GM12801 (cell line): ENCODE data around the gene NSMCE4A.

ENCODE experiments used
- TF ChIP-seq, protein P1 (sequence below): IDR thresholded peaks from one replicate; pipeline ENCODE4 v1.5.1; 2011; ENCODE audit warnings: control low read depth; ENCODE audit not compliant: insufficient read length; ENCODE audit errors: extremely low read depth

The NSMCE4A gene

GRCh38 chr10:121959671-121960070 is 15.3 kb downstream of the NSMCE4A start:
- TF ChIP-seq, protein P1, sequence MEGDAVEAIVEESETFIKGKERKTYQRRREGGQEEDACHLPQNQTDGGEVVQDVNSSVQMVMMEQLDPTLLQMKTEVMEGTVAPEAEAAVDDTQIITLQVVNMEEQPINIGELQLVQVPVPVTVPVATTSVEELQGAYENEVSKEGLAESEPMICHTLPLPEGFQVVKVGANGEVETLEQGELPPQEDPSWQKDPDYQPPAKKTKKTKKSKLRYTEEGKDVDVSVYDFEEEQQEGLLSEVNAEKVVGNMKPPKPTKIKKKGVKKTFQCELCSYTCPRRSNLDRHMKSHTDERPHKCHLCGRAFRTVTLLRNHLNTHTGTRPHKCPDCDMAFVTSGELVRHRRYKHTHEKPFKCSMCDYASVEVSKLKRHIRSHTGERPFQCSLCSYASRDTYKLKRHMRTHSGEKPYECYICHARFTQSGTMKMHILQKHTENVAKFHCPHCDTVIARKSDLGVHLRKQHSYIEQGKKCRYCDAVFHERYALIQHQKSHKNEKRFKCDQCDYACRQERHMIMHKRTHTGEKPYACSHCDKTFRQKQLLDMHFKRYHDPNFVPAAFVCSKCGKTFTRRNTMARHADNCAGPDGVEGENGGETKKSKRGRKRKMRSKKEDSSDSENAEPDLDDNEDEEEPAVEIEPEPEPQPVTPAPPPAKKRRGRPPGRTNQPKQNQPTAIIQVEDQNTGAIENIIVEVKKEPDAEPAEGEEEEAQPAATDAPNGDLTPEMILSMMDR, result no peak

DNA sequence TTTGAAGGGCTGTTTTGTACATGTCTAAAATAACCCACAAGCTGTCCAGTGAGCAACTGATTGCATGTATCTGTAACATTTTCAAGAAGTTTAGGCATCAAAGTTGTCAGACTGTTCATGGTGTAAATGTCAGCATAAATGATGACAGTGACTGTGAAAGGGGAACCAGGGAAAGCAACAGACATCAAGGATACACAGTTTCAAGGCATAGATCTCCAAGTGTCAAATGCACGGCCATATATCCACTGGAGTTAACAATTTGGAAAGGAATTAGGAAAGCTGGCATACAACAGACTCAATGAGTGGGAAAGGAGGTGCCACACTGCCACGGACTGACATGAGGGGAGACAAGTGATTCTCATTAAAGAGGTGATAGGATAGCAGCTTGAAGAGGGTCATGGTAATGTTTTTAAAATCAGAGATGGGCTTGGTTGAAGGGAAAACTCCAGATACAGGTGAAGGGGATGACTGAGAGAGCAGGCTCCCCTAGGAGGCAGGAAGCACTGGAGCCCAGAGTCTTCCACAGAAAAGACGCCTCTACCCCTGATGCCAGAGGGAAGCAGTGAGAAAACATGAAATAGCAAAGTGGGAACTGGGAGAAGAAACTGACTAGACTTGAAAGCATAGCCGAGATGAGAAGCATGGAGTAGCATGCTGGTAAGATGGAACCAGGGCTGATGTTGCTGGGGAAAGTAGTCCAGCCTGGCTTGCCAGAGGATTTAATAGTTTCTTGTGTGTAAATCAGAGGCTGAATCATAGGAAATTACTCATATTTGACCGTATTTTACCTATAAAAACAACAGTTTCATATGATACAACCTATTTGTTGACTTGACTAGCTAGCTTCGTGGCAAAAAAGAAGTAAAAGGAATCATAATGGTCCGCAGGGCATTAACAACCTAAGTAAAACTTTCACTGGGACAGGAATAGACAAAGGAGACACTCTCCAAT is 18.6 kb downstream of the NSMCE4A start:
- TF ChIP-seq, protein P1, result no peak

DNA sequence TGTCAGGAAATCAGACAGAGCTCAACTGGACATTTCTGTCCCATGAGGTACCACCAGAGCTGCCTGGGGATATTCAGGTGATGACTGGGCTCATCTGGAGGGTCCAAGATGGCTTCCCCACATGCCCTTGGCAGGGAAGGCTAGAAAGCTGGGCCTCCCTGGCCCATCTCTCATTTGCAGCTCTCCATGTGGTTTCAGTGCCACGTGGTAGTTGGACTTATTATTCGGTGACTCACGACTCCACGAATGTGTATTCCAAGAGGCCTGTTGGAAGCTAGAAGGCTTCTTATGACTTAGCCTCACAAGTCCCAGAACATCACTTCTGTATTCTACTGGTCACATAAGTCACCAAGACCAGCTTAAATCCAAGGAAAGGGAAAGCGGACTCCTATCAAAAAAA is 22.8 kb downstream of the NSMCE4A start:
- TF ChIP-seq, protein P1, result no peak

- TF ChIP-seq, protein P1, result no peak
These were observed 25.6 kb downstream of the NSMCE4A start for GRCh38 chr10:121949451-121949850.

DNA sequence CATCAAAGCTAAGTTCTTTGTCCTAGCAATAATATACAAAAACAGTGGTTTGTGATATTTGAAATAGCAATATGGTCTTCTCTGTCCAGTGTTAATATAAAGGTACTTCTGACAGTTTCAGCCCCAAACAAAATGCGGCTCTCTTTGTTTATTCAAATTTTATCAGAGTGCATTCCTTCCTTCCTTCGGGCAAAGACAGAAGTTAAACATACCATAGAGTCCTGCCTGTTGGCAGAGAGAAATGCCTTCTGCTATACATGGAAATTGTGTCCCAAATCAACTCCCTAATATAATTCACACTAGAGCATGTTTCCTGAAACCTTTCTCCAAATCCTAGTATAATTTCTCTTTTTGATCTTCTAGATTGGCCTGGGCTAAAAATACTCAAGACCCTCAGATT is 26.0 kb downstream of the NSMCE4A start:
- TF ChIP-seq, protein P1, result no peak

- TF ChIP-seq, protein P1, result no peak
These were observed 27.4 kb downstream of the NSMCE4A start for GRCh38 chr10:121947343-121948330.

DNA sequence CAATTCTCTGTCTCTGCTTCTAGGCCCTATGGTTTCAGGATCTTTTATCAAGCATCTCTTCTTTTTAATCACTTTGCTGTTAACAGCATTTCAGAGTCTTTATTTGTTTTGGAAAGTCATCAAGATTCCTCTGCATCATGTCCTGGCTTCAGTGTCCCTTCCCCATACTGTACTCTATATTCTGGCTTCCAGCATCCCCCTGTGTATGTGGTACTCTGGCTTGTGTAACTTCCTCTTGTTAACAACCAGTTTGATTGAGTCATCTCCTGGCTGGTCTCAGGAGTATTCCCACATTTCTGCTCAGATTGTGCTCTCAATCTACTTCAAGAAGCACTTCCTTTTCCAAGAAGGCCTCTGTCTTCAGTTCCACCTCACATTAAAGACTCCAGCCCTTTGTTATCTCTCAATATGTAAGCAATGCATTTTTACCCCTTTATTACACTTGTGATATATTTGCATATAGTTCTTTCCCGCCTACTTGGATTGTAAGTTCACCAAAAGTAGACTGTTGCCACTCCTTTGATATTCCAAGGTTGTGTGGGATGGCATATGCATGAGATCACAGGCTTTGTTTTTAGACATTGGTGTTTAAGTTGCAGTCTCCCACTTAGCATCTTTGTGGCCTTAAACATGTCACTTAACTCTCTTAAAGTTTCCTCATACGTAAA is 32.1 kb downstream of the NSMCE4A start:
- TF ChIP-seq, protein P1, result no peak
